GM19452 (cell line): ENCODE measurements around the gene EPHA6.

Experiments used
- ATAC-seq: cut with Tn5 transposase; IDR thresholded peaks from one replicate; pipeline ENCODE4 v1.9.1; 2021; ENCODE audit not compliant: unreplicated experiment

Gene EPHA6

GRCh38 chr3:97687734-97688133, 873.3 kb downstream of the EPHA6 start:
- no peak for ATAC-seq

- no peak for ATAC-seq
Measured at GRCh38 chr3:97689111-97689510, 874.7 kb downstream of the EPHA6 start.

GRCh38 chr3:97689962-97690361, 875.6 kb downstream of the EPHA6 start:
- no peak for ATAC-seq

GRCh38 chr3:97691354-97691753, 877.0 kb downstream of the EPHA6 start:
- peak; percentile 66 for ATAC-seq

GRCh38 chr3:97692389-97692788, 878.0 kb downstream of the EPHA6 start:
- no peak for ATAC-seq

- no peak for ATAC-seq
Measured at GRCh38 chr3:97692831-97693230, 878.4 kb downstream of the EPHA6 start.

GRCh38 chr3:97694876-97695275, 880.5 kb downstream of the EPHA6 start:
- no peak for ATAC-seq

- no peak for ATAC-seq
Measured at GRCh38 chr3:97698691-97699090, 884.3 kb downstream of the EPHA6 start.

GRCh38 chr3:97699889-97700288, 885.5 kb downstream of the EPHA6 start:
- no peak for ATAC-seq

GRCh38 chr3:97705764-97706163, 891.4 kb downstream of the EPHA6 start:
- no peak for ATAC-seq

GRCh38 chr3:97706226-97706625, 891.8 kb downstream of the EPHA6 start:
- no peak for ATAC-seq

- ATAC-seq = no peak
Measured at GRCh38 chr3:97711654-97712053, 897.3 kb downstream of the EPHA6 start.

GRCh38 chr3:97712919-97713318, 898.5 kb downstream of the EPHA6 start:
- no peak for ATAC-seq

GRCh38 chr3:97713634-97714033, 899.2 kb downstream of the EPHA6 start:
- no peak for ATAC-seq

- peak; percentile 93 for ATAC-seq
Measured at GRCh38 chr3:97719156-97719821, 904.9 kb downstream of the EPHA6 start.

GRCh38 chr3:97720417-97720816, 906.0 kb downstream of the EPHA6 start:
- no peak for ATAC-seq

- ATAC-seq = no peak
Measured at GRCh38 chr3:97721446-97721845, 907.1 kb downstream of the EPHA6 start.

GRCh38 chr3:97736928-97737327, 922.5 kb downstream of the EPHA6 start:
- no peak for ATAC-seq

GRCh38 chr3:97738761-97739160, 924.4 kb downstream of the EPHA6 start:
- ATAC-seq = no peak

- no peak for ATAC-seq
Measured at GRCh38 chr3:97742036-97742435, 927.6 kb downstream of the EPHA6 start.

GRCh38 chr3:97744289-97744688, 929.9 kb downstream of the EPHA6 start:
- no peak for ATAC-seq

GRCh38 chr3:97763586-97764406, 949.4 kb downstream of the EPHA6 start:
- ATAC-seq = peak; percentile 40
